Activated CD4-positive, CD25-positive, alpha-beta regulatory T cell treated with anti-CD3 and anti-CD28 coated beads, Interleukin-2, amount 50 U/mL, for 16 hours (primary cell): ENCODE measurements around the gene MYH16.
"Not testable (repeated sequence)": the region's sequence is repeated elsewhere in the genome, so short reads cannot be mapped to it uniquely, and the experiment has no call there.

Experiments
- DNase-seq: peaks from one replicate; pipeline ENCODE4 v3.0.0-alpha.2; 2020; ENCODE audit warnings: low read depth, low spot score

MYH16 gene

DNA sequence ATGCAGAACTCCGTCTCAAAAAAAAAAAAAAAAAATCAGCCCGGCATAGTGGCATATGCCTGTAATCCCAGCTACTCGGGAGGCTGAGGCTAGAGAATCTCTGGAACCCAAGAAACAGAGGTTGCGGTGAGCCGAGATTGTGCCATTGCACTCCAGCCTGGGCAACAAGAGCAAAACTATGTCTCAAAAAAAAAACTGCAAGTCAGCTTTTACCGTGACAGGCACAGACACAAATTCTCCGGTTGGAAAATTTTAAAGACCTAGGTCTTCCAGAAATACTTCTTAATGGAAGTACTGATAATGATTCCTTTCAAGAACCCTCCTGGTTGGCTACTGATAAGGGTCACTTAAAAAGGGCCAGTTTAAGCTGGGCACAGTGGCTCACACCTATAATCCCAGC, 82.5 kb downstream of the MYH16 start:
- DNase-seq = no peak

DNA sequence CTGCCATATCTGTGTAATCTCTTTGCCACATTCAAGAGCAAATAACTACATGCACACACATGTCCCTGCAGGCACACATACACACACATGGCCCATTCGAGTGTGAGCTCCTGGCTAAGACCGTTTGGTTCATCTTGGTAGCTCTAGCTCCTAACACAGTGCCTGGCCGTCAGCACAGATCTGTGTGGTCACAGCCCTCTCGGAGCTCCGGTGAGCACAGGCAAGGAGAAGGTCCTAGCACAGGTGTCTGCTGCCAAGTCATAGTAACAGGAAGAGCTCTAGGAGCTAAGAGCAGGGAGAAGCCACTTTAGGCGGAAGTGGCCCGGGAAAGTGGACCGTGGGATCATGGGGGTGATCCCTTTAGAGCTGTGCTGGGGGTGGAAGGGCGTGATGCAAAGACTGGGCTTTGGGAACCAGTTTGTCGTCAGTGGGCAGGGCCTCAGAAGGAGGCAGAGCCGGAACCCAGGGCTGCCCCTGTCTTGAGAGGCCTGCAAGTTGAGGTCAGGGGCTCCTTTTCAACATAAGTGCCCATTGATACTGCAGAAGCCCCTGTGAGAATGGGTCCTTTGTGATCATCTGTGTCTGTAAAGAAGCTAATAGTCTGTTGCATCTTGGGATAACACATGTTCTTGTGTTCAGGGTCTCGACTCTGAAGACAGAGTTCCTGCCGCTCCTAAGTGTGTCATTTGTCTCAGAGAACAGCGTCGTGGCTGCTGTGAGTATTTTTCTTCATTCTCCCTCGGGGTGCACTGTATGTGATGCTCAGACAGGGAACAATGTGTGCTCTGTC, 85.3 kb downstream of the MYH16 start:
- no peak for DNase-seq

DNA sequence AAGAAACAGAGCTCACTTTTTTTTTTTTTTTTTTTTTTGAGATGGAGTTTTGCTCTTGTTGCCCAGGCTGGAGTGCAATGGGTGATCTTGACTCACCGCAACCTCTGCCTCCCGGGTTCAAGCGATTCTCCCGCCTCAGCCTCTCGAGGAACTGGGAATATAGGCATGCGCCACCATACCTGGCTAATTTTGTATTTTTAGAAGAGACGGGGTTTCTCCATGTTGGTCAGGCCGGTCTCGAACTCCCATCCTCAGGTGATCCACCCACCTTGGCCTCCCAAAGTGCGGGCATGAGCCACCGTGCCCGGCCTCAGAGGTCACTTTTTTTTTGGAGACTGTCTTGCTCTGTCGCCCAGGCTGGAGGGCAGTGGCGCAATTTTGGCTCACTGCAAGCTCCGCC, 85.9 kb downstream of the MYH16 start:
- DNase-seq = not testable (repeated sequence)

DNA sequence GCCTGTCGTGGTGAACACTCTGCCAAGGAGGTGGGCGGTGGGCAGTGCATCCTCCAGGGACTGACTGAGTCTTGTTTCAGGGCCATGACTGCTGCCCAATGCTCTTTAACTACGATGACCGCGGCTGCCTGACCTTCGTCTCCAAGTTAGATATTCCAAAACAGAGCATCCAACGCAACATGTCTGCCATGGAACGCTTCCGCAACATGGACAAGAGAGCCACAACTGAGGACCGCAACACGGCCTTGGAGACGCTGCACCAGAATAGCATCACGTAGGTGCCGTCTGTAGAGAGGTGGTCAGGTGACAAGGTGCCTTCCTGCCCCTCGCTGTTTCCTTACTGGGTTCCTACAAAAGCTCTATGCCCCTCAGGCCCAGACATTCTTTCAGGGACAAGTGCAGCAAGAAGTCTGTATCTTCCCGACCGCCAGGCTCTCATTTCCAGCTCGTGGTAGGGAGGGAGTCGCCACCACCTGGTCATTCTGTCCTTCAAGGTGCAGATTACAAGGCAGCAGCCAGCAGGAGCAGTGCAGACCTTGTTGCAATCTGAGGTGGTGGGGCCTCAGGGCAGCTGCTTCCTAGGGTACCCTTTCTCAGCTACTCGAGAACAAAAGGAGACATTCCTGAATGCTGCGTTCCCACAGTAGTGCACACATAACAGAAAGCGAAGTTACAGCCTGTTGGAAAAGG, 87.0 kb downstream of the MYH16 start:
- no peak for DNase-seq
